ENCODE results near the gene MAT2A. TPM values are rescaled to one million over a fixed set of nuclear protein-coding genes. Genes with fewer than 3 reads are reported as not detected.

Gene MAT2A
- polyA plus RNA-seq, 1 experiment = 409 TPM

DNA sequence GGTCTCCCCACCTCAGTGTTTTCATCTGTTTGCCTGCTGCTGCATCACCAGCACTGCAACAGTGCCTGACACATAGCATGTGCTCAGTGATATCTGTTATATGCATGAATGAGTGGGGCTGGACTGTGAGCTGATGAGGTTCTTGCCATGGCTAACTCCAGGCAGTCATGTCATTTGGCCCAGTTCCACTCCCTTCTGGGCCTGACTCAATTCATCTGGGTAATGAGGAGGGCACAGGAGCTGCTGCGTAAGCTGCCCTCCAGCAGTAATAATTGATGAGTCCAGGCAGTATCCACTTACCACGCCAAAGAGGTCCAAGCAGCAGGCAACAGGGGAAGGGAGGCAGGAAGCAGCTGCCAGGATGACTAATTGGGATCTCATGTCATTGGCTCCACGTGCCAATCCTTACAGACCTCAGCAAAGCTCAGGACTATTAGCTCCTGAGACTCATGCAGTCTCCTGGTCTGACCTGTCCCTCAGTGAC is 34.1 kb upstream of the MAT2A start:
- ChIA-PET POLR2A (interaction anchor here (0.6 to 4.3 kb wide), 7 partner anchors 12 to 156 kb away, joined by 3 to 96 read pairs (median 5); partner anchors contain the start of gene MAT2A), CTCF (interaction anchor here (0.7 kb wide), 1 partner anchor 34 kb away, joined by 3 read pairs; the partner anchor contains the start of gene MAT2A)
- Histone ChIP-seq H3K27ac (ENCODE audit: low read depth, low read length) (peak overlapping the region; percentile 78), H3K27me3 (ENCODE audit: control insufficient read depth, insufficient read depth, low read length) (no peaks in the 10 kb centered on the region), H3K9me3 (ENCODE audit: control insufficient read depth, insufficient read depth, low read length) (no peaks in the 10 kb centered on the region), H3K4me3 (ENCODE audit: low read depth, low read length) (no peak overlapping the region)
- DNase-seq (ENCODE audit: low read depth, low spot score) = peak; percentile 71
- TF ChIP-seq CTCF (IDR thresholded peaks at IDR 0.05; ENCODE audit: low read depth, low read length) = no peak

DNA sequence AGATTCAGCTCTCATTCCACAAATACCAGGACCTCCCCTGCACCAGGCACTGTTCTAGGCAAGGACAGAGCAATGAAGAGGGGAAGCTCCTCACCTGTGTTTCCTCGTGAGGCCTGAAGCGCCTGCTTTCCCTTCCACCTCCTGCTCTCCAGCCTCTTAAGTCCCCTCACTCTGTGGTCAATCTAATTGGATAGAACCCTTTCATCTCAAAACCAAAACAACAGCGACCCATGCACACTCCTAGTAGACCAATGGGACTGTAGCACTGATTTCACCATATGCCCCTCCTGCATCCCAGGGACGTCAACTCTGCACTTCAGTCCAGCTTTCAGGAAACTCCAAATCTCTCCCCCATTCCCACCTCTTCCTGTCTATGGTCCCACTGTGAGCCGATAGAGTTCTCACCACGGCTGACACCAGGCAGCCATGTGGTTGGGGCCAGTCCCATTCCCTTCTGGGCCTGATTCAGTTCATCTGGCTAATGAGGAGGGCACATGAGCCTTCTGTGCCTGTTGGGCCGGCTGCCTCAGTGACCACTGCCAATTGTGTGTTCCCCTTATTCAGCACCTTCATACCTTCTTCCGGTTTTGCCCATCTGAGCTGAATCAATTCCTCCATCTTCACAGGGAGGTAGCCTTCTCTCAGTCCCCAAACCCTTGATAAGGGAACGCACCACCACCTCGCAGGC is 33.3 kb upstream of the MAT2A start:
- TF ChIP-seq CTCF (IDR thresholded peaks at IDR 0.05; ENCODE audit: low read depth, low read length) = no peak
- DNase-seq (ENCODE audit: low read depth, low spot score) = no peak
- Histone ChIP-seq H3K9me3 (ENCODE audit: control insufficient read depth, insufficient read depth, low read length) (no peaks in the 10 kb centered on the region), H3K27me3 (ENCODE audit: control insufficient read depth, insufficient read depth, low read length) (no peaks in the 10 kb centered on the region), H3K27ac (ENCODE audit: low read depth, low read length) (peak overlapping the region; percentile 78), H3K4me3 (ENCODE audit: low read depth, low read length) (no peak overlapping the region)
- ChIA-PET CTCF (interaction anchor here (0.7 to 1.7 kb wide), 2 partner anchors 31 to 33 kb away, joined by 3 to 4 read pairs; partner anchors contain the start of gene MAT2A), POLR2A (interaction anchor here (0.9 to 4.3 kb wide), 6 partner anchors 12 to 85 kb away, joined by 3 to 96 read pairs (median 6); partner anchors contain the start of gene MAT2A)

- ChIA-PET CTCF (interaction anchor here (1.0 to 1.7 kb wide), 4 partner anchors 30 to 222 kb away, joined by 3 to 4 read pairs (median 3); partner anchors contain the start of gene MAT2A), POLR2A (interaction anchor here (0.6 to 4.3 kb wide), 10 partner anchors 16 to 130 kb away, joined by 3 to 96 read pairs (median 4); partner anchors contain the start of gene MAT2A)
- Histone ChIP-seq H3K27ac (ENCODE audit: low read depth, low read length) (peak overlapping the region; percentile 87), H3K9me3 (ENCODE audit: control insufficient read depth, insufficient read depth, low read length) (no peaks in the 10 kb centered on the region), H3K4me3 (ENCODE audit: low read depth, low read length) (no peak overlapping the region), H3K27me3 (ENCODE audit: control insufficient read depth, insufficient read depth, low read length) (no peaks in the 10 kb centered on the region)
- TF ChIP-seq CTCF (IDR thresholded peaks at IDR 0.05; ENCODE audit: low read depth, low read length) = no peak
- peak; percentile 67 for DNase-seq (ENCODE audit: low read depth, low spot score)
Measured at GRCh38 chr2:85506768-85507181, 32.2 kb upstream of the MAT2A start.

GRCh38 chr2:85511008-85511811 is 27.8 kb upstream of the MAT2A start:
- no peak for DNase-seq (ENCODE audit: low read depth, low spot score)
- no peak overlapping the region for H3K27ac ChIP-seq (ENCODE audit: low read depth, low read length)

More at GRCh38 chr2:85511008-85511811, 27.8 kb upstream of the MAT2A start:
- Histone ChIP-seq H3K27me3 (ENCODE audit: control insufficient read depth, insufficient read depth, low read length) (no peaks in the 10 kb centered on the region), H3K9me3 (ENCODE audit: control insufficient read depth, insufficient read depth, low read length) (no peaks in the 10 kb centered on the region), H3K4me3 (ENCODE audit: low read depth, low read length) (no peak overlapping the region)
- no peak for TF ChIP-seq CTCF (IDR thresholded peaks at IDR 0.05; ENCODE audit: low read depth, low read length)
- CTCF ChIA-PET = interaction anchor here (1.1 kb wide), 1 partner anchor 28 kb away, joined by 8 read pairs; the partner anchor contains the start of gene MAT2A
- POLR2A ChIA-PET = interaction anchor here (0.6 to 1.4 kb wide), 2 partner anchors 28 to 41 kb away, joined by 3 to 7 read pairs; partner anchors contain the start of gene MAT2A

Data from AG04450 (cell line).